IMR-90 (cell line): Measurements from ENCODE around the gene SRRM1. TPM values are rescaled to one million over a fixed set of nuclear protein-coding genes. Genes with fewer than 3 reads are reported as not detected.

ENCODE experiments used
- ATAC-seq: fragments of 200-7000 bp; cut with Tn5 transposase; 2 replicates; pipeline ENCODE4 v1.9.1; 2020; ENCODE audit warnings: low read depth, mild to moderate bottlenecking, moderate library complexity
- BruUV-seq: library from RNA; stranded (reverse); fragments of 400-500 nt; replicated peaks from 2 replicates; lab custom pipeline; 2021; lab: Mats Ljungman, UMichigan
- CTCF ChIA-PET: fragments of 300-600 bp; formaldehyde crosslinking; extraction: SDS; loops from one replicate; lab custom pipeline; 2021; ENCODE audit warnings: antibody characterized with exemption; lab: Yijun Ruan, JAX
- POLR2A ChIA-PET: fragments of 300-600 bp; sonication (Branson Sonifier 250); formaldehyde crosslinking; loops from one replicate; lab custom pipeline; 2022; ENCODE audit warnings: antibody characterized with exemption; ENCODE audit not compliant: unreplicated experiment; lab: Charles Lee
- DNase-seq: peaks from one replicate; pipeline ENCODE4 v3.0.0; 2013
- H2AFZ ChIP-seq: replicated peaks from 2 replicates; pipeline ENCODE3; 2013; ENCODE audit warnings: low read length, mild to moderate bottlenecking; ENCODE audit not compliant: poor library complexity
- H2AK5ac ChIP-seq: 2 replicates; pipeline ENCODE4 v1.6.1; 2013; ENCODE audit warnings: low read depth, low read length, inconsistent platforms
- H2AK9ac ChIP-seq: replicated peaks from 2 replicates; pipeline ENCODE3; 2013; ENCODE audit warnings: mild to moderate bottlenecking, low read depth, low read length, moderate library complexity; ENCODE audit not compliant: poor library complexity
- H2BK120ac ChIP-seq: 2 replicates; pipeline ENCODE4 v1.6.1; 2013; ENCODE audit warnings: low read depth, low read length, inconsistent platforms
- H2BK15ac ChIP-seq: 3 replicates; pipeline ENCODE4 v1.6.1; 2013; ENCODE audit warnings: low read depth, low read length, inconsistent platforms
- H2BK20ac ChIP-seq: 2 replicates; pipeline ENCODE4 v1.6.1; 2013; ENCODE audit warnings: low read depth, mild to moderate bottlenecking, inconsistent platforms, low read length, moderate library complexity
- H2BK5ac ChIP-seq: 2 replicates; pipeline ENCODE4 v1.6.1; 2013; ENCODE audit warnings: mild to moderate bottlenecking, low read depth, low read length, inconsistent platforms; ENCODE audit not compliant: poor library complexity, severe bottlenecking
- H3K14ac ChIP-seq: replicated peaks from 2 replicates; pipeline ENCODE4 v1.6.1; 2013; ENCODE audit warnings: low read depth, low read length, inconsistent platforms
- H3K18ac ChIP-seq: 2 replicates; pipeline ENCODE4 v1.6.1; 2013; ENCODE audit warnings: low read depth, low read length, control low read depth
- H3K23ac ChIP-seq: 2 replicates; pipeline ENCODE4 v1.6.1; 2013; ENCODE audit warnings: low read depth, low read length, inconsistent platforms
- H3K27ac ChIP-seq: 2 replicates; pipeline ENCODE4 v1.5.1; 2013; ENCODE audit warnings: mild to moderate bottlenecking, control low read depth, low read length; ENCODE audit not compliant: insufficient read depth
- H3K27me3 ChIP-seq: 2 replicates; pipeline ENCODE4 v1.6.1; 2013; ENCODE audit warnings: low read length; ENCODE audit not compliant: control insufficient read depth, insufficient read depth
- H3K36me3 ChIP-seq: 2 replicates; pipeline ENCODE4 v1.6.1; 2013; ENCODE audit warnings: low read length, mixed read lengths; ENCODE audit not compliant: control insufficient read depth, insufficient read depth
- H3K4ac ChIP-seq: 2 replicates; pipeline ENCODE4 v1.6.1; 2013; ENCODE audit warnings: low read depth, low read length, inconsistent platforms
- H3K4me1 ChIP-seq: 2 replicates; pipeline ENCODE4 v1.6.1; 2013; ENCODE audit warnings: low read length, mixed read lengths; ENCODE audit not compliant: control insufficient read depth, insufficient read depth
- H3K4me2 ChIP-seq: 2 replicates; pipeline ENCODE4 v1.6.1; 2013; ENCODE audit warnings: low read depth, mild to moderate bottlenecking, control low read depth, low read length, moderate library complexity
- H3K4me3 ChIP-seq: 2 replicates; pipeline ENCODE4 v1.5.1; 2013; ENCODE audit warnings: low read depth, mild to moderate bottlenecking, control low read depth, low read length, moderate library complexity; ENCODE audit not compliant: insufficient read depth
- H3K56ac ChIP-seq: 2 replicates; pipeline ENCODE4 v1.6.1; 2013; ENCODE audit warnings: low read length, inconsistent platforms; ENCODE audit not compliant: insufficient read depth; ENCODE audit errors: extremely low read depth
- H3K79me1 ChIP-seq, 2 experiments: 2 replicates each; pipeline ENCODE4 v1.6.1; 2013; ENCODE audit warnings: low read length in 2 of 2, inconsistent platforms in 1 of 2, low read depth in 1 of 2
- H3K9ac ChIP-seq: 2 replicates; pipeline ENCODE4 v1.6.1; 2013; ENCODE audit warnings: low read depth, low read length, control low read depth
- H3K9me1 ChIP-seq: 2 replicates; pipeline ENCODE4 v1.6.1; 2013; ENCODE audit warnings: low read length, inconsistent platforms; ENCODE audit not compliant: insufficient read depth
- H3K9me3 ChIP-seq: 2 replicates; pipeline ENCODE4 v1.6.1; 2013; ENCODE audit warnings: low read length; ENCODE audit not compliant: control insufficient read depth, insufficient read depth
- H4K20me1 ChIP-seq: 2 replicates; pipeline ENCODE4 v1.6.1; 2013; ENCODE audit warnings: low read length, inconsistent platforms; ENCODE audit not compliant: insufficient read depth
- H4K5ac ChIP-seq: 2 replicates; pipeline ENCODE4 v1.6.1; 2013; ENCODE audit warnings: mild to moderate bottlenecking, low read depth, low read length, control low read depth
- H4K8ac ChIP-seq, 2 experiments: 2 replicates each; pipeline ENCODE4 v1.6.1; 2013; ENCODE audit warnings: low read depth in 2 of 2, low read length in 2 of 2, control low read depth in 1 of 2, inconsistent platforms in 1 of 2
- H4K91ac ChIP-seq: 2 replicates; pipeline ENCODE4 v1.6.1; 2013; ENCODE audit warnings: low read depth, low read length, inconsistent platforms; ENCODE audit not compliant: insufficient read depth
- FOS ChIP-seq: fragments of 150-350 bp; IDR thresholded peaks from 2 replicates; pipeline ENCODE4 v1.6.1; 2016; ENCODE audit warnings: low read depth, low read length
- MXI1 ChIP-seq: IDR thresholded peaks from 2 replicates; pipeline ENCODE4 v1.6.1; 2012; ENCODE audit warnings: low read depth, mild to moderate bottlenecking, low read length, moderate library complexity, borderline replicate concordance
- POLR2A ChIP-seq: IDR thresholded peaks from 2 replicates; pipeline ENCODE4 v1.6.1; 2012; ENCODE audit warnings: mild to moderate bottlenecking, low read depth, low read length
- WGBS, 2 experiments: methylation state at CpG; one replicate each; pipeline versions ENCODE4 v1.1.5 to v1.1.7; 2013; ENCODE audit warnings: missing lambda C conversion rate in 2 of 2; ENCODE audit not compliant: insufficient read length in 1 of 2; ENCODE audit errors: extremely low coverage in 2 of 2; 5-methylcytosine and 5-hydroxymethylcytosine counted together
- dilution Hi-C: fragments of 300-500 bp; cut with HindIII; formaldehyde crosslinking; loops from one replicate; pipeline ENCODE4 v1.14.3; 2018; ENCODE audit warnings: low sequenced_read_pairs; ENCODE audit not compliant: unreplicated experiment
- in situ Hi-C: fragments of 300-500 bp; cut with MboI; formaldehyde crosslinking; loops from 3 replicates; pipeline ENCODE4 v1.14.3; 2019; ENCODE audit warnings: low sequenced_read_pairs, inconsistent platforms, mixed read lengths
- intact Hi-C: fragments of 100-400 bp; cut with micrococcal nuclease; formaldehyde crosslinking; loops from 2 replicates; pipeline ENCODE4 v1.10.0; 2022
- polyA plus RNA-seq, 3 experiments: library from polyadenylated mRNA; depleted of rRNA; stranded (reverse); fragments of >200 nt; gene quantifications; 2 replicates each; pipeline ENCODE4 v1.2.3, GENCODE V29; 2012; ENCODE audit warnings: low replicate concordance in 1 of 3
- total RNA-seq: library from RNA; depleted of rRNA; stranded (reverse); fragments of >200 nt; gene quantifications from 2 replicates; pipeline ENCODE4 v1.2.3, GENCODE V29; 2012

SRRM1 gene
- total and polyA plus RNA-seq, 2 of the 4 experiments (the other 2 are of a cell fraction): 13.6 to 94.1 TPM

- Histone ChIP-seq H3K4ac (peak overlapping the region; percentile 85), H3K4me1 (peaks cover 21% of the 10 kb centered on the region), H3K36me3 (no peaks in the 10 kb centered on the region), H2BK15ac (peak overlapping the region; percentile 80; the same call in 2 of the 3 replicates), H4K5ac (peak overlapping the region; percentile 64; the same call in 1 of the 2 replicates), H3K14ac (peak overlapping the region; percentile 68), H2AFZ (no peak overlapping the region), H2BK5ac (peak overlapping the region; percentile 9), H4K8ac (peak overlapping the region in 1 of 2 experiments; percentile 47; a peak in 2 of 4 replicates), H3K9me1 (peaks cover 35% of the 10 kb centered on the region), H3K27me3 (no peaks in the 10 kb centered on the region), H3K27ac (no peak overlapping the region), H3K4me3 (no peak overlapping the region), H3K23ac (no peak overlapping the region), H2BK20ac (peak overlapping the region; percentile 78), H2AK9ac (peak overlapping the region; percentile 56), H4K91ac (peak overlapping the region; percentile 74), H3K9me3 (no peaks in the 10 kb centered on the region), H3K79me1 (peaks cover 0 to 49% of the 10 kb centered on the region in 2 experiments; a peak in 2 of 4 replicates), H3K18ac (peak overlapping the region; percentile 33; the same call in 1 of the 2 replicates), H2AK5ac (peak overlapping the region; percentile 92), H2BK120ac (peak overlapping the region; percentile 85), H3K9ac (no peak overlapping the region), H3K56ac (no peak overlapping the region), H4K20me1 (no peaks in the 10 kb centered on the region), H3K4me2 (no peak overlapping the region)
- intact Hi-C loops: no loop called here
- ChIA-PET POLR2A (no interaction called here), CTCF (interaction anchor here (1.4 kb wide), 1 partner anchor 30 kb away, joined by 3 read pairs; no protein-coding TSS in a partner anchor)
- dilution Hi-C loops: no loop called here
- no CpG with 5 or more reads among the region's 8 CpGs for WGBS, 2 experiments
- no peak for TF ChIP-seq FOS
- no peak for TF ChIP-seq POLR2A
- no peak for TF ChIP-seq MXI1
- no TSS peak for BruUV-seq
- in situ Hi-C loops: no loop called here
- DNase-seq (no peak), ATAC-seq (no peak)
Measured at GRCh38 chr1:24717887-24718650, 75.0 kb downstream of the SRRM1 start.
